Neutrophil (primary cell): Measurements from ENCODE around the gene POM121L2.

ENCODE experiments used
- H3K27ac ChIP-seq: fragments of 200-600 bp; sonication (generic); 2 replicates; pipeline ENCODE4 v1.5.1; 2016; ENCODE audit warnings: mild to moderate bottlenecking, moderate library complexity
- H3K27me3 ChIP-seq: fragments of 200-600 bp; sonication (generic); 2 replicates; pipeline ENCODE4 v1.6.0; 2016; ENCODE audit warnings: mild to moderate bottlenecking
- H3K36me3 ChIP-seq: fragments of 200-600 bp; sonication (generic); 2 replicates; pipeline ENCODE4 v1.5.1; 2017
- H3K4me1 ChIP-seq, 2 experiments: fragments of 200-600 bp in 1 of 2; sonication (generic) in 1 of 2; 1 replicate in 1 of 2; 2 replicates in 1 of 2; pipeline versions ENCODE4 v1.5.1 to v1.6.1; 2013 to 2016; ENCODE audit warnings: low read depth in 1 of 2, low read length in 1 of 2, mild to moderate bottlenecking in 1 of 2, moderate library complexity in 1 of 2; ENCODE audit not compliant: control insufficient read depth in 1 of 2, insufficient read depth in 1 of 2
- H3K4me3 ChIP-seq, 2 experiments: fragments of 200-600 bp in 1 of 2; sonication (generic) in 1 of 2; 1 replicate in 1 of 2; 2 replicates in 1 of 2; pipeline ENCODE4 v1.5.1; 2013 to 2016; ENCODE audit warnings: low read depth in 1 of 2, low read length in 1 of 2, mild to moderate bottlenecking in 1 of 2, moderate library complexity in 1 of 2
- H3K9me3 ChIP-seq: fragments of 200-600 bp; sonication (generic); 2 replicates; pipeline ENCODE4 v1.5.1; 2016
- CTCF ChIP-seq: fragments of 200-600 bp; sonication (generic); IDR thresholded peaks from 2 replicates; pipeline ENCODE4 v1.5.1; 2016; ENCODE audit warnings: antibody characterized with exemption

The POM121L2 gene

GRCh38 chr6:27297857-27298730, 14.0 kb downstream of the POM121L2 start:
- H3K9me3 ChIP-seq, result no peaks in the 10 kb centered on the region
- no peak overlapping the region for H3K4me3 ChIP-seq
- H3K4me1 ChIP-seq, result no peaks in the 10 kb centered on the region
- no peak for TF ChIP-seq CTCF
- H3K36me3 ChIP-seq, result no peaks in the 10 kb centered on the region
- H3K27ac ChIP-seq, result no peak overlapping the region
- H3K27me3 ChIP-seq, result peaks cover 100% of the 10 kb centered on the region

GRCh38 chr6:27297484-27297856, 14.6 kb downstream of the POM121L2 start:
- H3K36me3 ChIP-seq, result no peaks in the 10 kb centered on the region
- no peaks in the 10 kb centered on the region for H3K9me3 ChIP-seq
- H3K4me3 ChIP-seq, result no peak overlapping the region
- H3K27me3 ChIP-seq, result peaks cover 100% of the 10 kb centered on the region
- no peaks in the 10 kb centered on the region for H3K4me1 ChIP-seq
- no peak for TF ChIP-seq CTCF
- no peak overlapping the region for H3K27ac ChIP-seq

GRCh38 chr6:27296106-27296783, 15.8 kb downstream of the POM121L2 start:
- TF ChIP-seq CTCF, result no peak
- Histone ChIP-seq H3K4me3 (no peak overlapping the region), H3K4me1 (no peaks in the 10 kb centered on the region), H3K9me3 (peaks cover 5% of the 10 kb centered on the region), H3K27ac (no peak overlapping the region), H3K36me3 (no peaks in the 10 kb centered on the region), H3K27me3 (peaks cover 100% of the 10 kb centered on the region)

- peaks cover 100% of the 10 kb centered on the region for H3K27me3 ChIP-seq
- H3K27ac ChIP-seq, result no peak overlapping the region
- H3K4me3 ChIP-seq, result no peak overlapping the region
- no peaks in the 10 kb centered on the region for H3K4me1 ChIP-seq
- H3K36me3 ChIP-seq, result no peaks in the 10 kb centered on the region
- H3K9me3 ChIP-seq, result peaks cover 5% of the 10 kb centered on the region
- no peak for TF ChIP-seq CTCF
Measured at GRCh38 chr6:27295301-27296079, 16.6 kb downstream of the POM121L2 start.

- H3K4me3 ChIP-seq, result no peak overlapping the region
- H3K27me3 ChIP-seq, result peaks cover 100% of the 10 kb centered on the region
- H3K36me3 ChIP-seq, result no peaks in the 10 kb centered on the region
- peaks cover 5% of the 10 kb centered on the region for H3K9me3 ChIP-seq
- H3K4me1 ChIP-seq, result no peaks in the 10 kb centered on the region
- TF ChIP-seq CTCF, result no peak
- H3K27ac ChIP-seq, result no peak overlapping the region
Measured at GRCh38 chr6:27294409-27294808, 17.7 kb downstream of the POM121L2 start.
